ENCODE measurements around the gene TRMT61A. TPM values are rescaled to one million over a fixed set of nuclear protein-coding genes. Genes with fewer than 3 reads are reported as not detected.
A peak's percentile ranks its signal among the peaks of the same experiment; 100 is the strongest.
"Not testable (repeated sequence)": the region's sequence is repeated elsewhere in the genome, so short reads cannot be mapped to it uniquely, and the experiment has no call there.

The TRMT61A gene
- total and polyA plus RNA-seq, 2 of the 4 experiments (the other 2 are of a cell fraction): 5.7 to 16.2 TPM

DNA sequence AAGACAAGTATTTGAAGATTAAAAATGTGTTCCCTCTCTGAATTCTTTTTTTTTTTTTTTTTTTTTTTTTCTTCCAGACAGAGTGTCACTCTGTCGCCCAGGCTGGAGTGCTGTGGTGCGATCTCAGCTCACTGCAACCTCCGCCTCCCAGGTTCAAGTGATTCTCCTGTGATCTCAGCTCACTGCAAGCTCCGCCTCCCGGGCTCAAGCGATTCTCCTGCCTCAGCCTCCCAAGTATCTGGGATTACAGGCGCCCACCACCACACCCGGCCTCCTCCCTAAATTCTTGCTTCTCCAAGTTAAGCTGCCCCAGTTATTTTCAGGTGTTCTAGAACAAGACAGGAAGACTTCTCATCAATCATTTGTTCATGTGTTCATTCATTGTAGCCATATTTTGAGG lies 16.8 kb upstream of the TRMT61A start:
- H3K36me3 ChIP-seq (ENCODE audit: control insufficient read depth, insufficient read depth, low read length): peaks cover 30% of the 10 kb centered on the region
- H3K4ac ChIP-seq (ENCODE audit: low read depth, low read length); in situ Hi-C loops (cut with MboI; ENCODE audit: low sequenced_read_pairs); CTCF ChIA-PET; H3K9ac ChIP-seq (ENCODE audit: low read depth, low read length); H3K18ac ChIP-seq (ENCODE audit: low read depth, low read length); H3K23ac ChIP-seq (ENCODE audit: low read depth, low read length); H3K56ac ChIP-seq (ENCODE audit: extremely low read depth, insufficient read depth, low read length); dilution Hi-C loops (cut with HindIII; ENCODE audit: low sequenced_read_pairs, unreplicated experiment); H2AFZ ChIP-seq (replicated peaks; ENCODE audit: low read length, poor library complexity); intact Hi-C loops (cut with micrococcal nuclease); H3K4me1 ChIP-seq (ENCODE audit: control insufficient read depth, insufficient read depth, low read length); H3K27ac ChIP-seq (ENCODE audit: insufficient read depth, low read length); H3K4me3 ChIP-seq (ENCODE audit: insufficient read depth, low read depth, low read length); H2BK20ac ChIP-seq (ENCODE audit: low read depth, low read length); POLR2A ChIA-PET (ENCODE audit: unreplicated experiment); H3K9me3 ChIP-seq (ENCODE audit: control insufficient read depth, insufficient read depth, low read length); ATAC-seq (ENCODE audit: low read depth); H2BK15ac ChIP-seq (ENCODE audit: low read depth, low read length); H3K27me3 ChIP-seq (ENCODE audit: control insufficient read depth, insufficient read depth, low read length); DNase-seq; H2BK120ac ChIP-seq (ENCODE audit: low read depth, low read length); H4K5ac ChIP-seq (ENCODE audit: low read depth, low read length); H3K4me2 ChIP-seq (ENCODE audit: low read depth, low read length); H3K9me1 ChIP-seq (ENCODE audit: insufficient read depth, low read length); H4K8ac ChIP-seq (ENCODE audit: low read depth in 2 of 2, low read length in 2 of 2); H3K14ac ChIP-seq (replicated peaks; ENCODE audit: low read depth, low read length); H2AK5ac ChIP-seq (ENCODE audit: low read depth, low read length); BruUV-seq (replicated peaks); H2AK9ac ChIP-seq (replicated peaks; ENCODE audit: low read depth, low read length, poor library complexity): not testable (repeated sequence)
- peaks cover 0 to 18% of the 10 kb centered on the region in 2 experiments; a peak in 3 of 4 replicates for H3K79me1 ChIP-seq (ENCODE audit: low read depth in 1 of 2, low read length in 2 of 2)
- peak overlapping the region; percentile 7 for H2BK5ac ChIP-seq (ENCODE audit: low read depth, low read length, poor library complexity, severe bottlenecking)
- WGBS, 2 experiments (ENCODE audit: extremely low coverage in 2 of 2, insufficient read length in 1 of 2): 100% methylated on average over 2 of the region's 8 CpGs; no CpG with 5 or more reads in 1 of the 2 experiments
- H4K91ac ChIP-seq (ENCODE audit: insufficient read depth, low read depth, low read length): 0 out of 2 replicates have a peak overlapping the region, but pooled peaks have one; percentile 21
- H4K20me1 ChIP-seq (ENCODE audit: insufficient read depth, low read length): peaks cover 13% of the 10 kb centered on the region
